ENCODE measurements around the gene SVOPL.

The SVOPL gene

DNA sequence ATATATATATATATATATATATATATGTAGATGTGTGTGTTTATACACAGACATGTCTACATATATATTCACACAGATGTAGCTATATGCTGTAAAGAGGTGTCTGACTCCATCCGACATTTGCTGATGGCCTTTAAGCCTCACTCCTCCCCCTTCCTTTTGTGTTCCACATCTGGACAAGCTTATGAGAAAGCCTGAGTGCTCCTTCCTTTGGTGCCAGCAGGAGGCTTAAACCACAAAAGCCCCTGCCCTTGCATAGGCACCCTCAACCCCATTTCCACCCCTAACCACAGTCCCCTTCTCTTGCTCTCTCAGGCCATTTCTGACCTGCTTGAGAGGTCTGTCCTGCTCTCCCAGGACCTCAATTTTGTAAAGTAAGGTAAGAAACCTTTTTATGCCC is 98.7 kb downstream of the SVOPL start:
- no peak for DNase-seq

DNA sequence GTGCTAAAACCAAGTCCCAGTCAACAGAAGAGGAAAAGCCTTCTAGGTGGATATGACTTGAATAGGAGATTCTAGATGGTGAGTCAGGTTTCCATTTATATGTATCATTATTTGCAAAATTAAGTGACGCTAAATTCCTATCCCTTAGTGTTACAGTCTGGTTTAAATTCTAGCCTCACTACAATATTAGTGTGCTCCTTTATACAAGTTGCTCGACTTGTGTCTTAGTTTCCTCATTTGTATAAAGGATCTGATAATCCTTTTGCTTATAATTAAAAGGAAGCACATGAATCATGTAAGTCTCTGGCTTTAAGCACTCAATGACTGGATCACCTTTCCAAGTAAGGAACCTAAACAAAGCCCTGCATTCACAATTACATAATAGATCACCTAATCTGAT is 105.7 kb downstream of the SVOPL start:
- DNase-seq = no peak

DNA sequence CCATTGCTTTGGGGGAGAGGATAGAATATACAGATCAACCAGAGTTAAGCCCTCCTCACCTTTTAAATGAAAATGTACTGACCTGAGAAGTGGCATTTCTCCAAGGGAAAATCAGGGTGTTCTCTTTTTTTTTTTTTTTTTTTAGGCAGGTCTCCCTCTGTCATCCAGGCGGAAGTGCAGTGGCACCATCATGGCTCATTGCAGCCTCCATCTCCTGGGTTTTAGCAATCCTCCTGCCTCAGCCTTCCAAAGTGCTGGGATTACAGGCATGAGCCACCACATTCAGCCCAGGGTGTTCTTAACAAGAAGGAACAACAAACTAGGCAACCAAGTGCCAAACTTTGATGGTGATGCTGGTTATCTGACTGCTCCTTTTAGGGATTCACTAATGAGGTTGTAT is 111.0 kb downstream of the SVOPL start:
- no peak for DNase-seq

DNA sequence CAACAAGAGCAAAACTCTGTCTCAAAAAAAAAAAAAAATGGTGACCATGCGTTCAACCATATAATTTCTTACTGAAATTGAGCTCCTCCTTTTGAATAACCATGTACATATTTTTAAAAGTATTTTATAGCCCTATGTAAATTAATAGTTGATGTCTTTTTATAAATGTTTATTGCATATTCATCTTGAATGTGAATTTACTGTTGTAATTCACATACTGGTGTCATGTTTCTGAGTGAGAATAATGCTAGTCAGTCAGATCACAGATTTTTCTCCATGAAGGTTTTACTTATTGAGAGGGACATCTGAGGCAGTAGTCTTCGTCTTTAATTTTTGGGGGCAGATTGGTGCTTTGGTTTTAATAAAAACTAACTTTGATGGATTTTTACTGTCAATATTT is 112.2 kb downstream of the SVOPL start:
- no peak for DNase-seq

DNA sequence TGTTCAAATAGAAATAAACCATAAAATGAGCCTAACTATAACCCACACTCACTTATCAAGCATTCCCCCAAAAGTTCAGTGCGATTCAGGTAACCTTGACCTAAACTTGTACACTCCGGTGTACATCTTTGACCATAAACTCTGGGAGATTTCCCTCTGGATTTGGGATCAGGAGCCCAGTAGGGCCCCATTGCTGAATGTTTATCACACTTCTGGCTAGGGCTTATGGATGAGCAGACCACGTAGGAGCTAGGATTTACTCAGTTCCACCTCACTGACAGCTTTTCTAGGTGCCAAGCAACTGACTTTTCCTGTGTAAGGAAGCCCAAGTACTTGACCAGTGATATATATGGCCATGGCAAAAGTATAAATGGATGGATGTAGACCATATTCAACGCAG is 113.7 kb downstream of the SVOPL start:
- DNase-seq = no peak

DNA sequence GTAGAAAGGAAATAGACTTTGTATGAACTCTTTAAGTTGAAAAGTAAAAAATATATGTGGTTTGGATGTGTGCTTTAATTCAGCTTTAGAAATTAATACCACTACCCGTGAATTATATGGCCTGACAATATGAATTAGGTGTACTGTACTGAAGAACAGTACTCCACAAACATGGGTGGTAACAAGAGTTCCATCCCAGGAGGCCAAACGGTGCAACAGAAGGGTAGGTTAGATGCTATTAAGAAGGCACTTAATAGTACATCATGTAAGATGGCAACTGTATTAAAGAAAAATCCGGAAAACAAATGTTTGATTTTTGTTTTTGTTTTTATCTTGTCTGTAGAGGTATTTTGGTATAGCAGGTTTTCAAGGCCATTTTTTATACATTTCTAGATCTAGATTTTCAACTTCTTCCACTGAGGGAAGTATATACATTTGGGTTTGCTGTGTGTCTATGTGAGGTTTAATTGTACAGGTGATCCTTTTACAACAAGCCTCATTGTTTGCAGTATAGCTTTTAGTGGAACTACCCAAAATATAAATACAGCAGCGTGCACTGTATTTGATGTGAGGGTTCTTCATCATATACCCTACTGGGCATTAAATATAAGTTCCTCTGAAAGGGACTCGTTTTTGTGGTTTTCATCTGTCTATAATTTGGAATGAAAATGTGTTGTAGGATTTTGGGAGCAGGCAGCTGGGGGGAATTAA is 115.7 kb downstream of the SVOPL start:
- no peak for DNase-seq

DNA sequence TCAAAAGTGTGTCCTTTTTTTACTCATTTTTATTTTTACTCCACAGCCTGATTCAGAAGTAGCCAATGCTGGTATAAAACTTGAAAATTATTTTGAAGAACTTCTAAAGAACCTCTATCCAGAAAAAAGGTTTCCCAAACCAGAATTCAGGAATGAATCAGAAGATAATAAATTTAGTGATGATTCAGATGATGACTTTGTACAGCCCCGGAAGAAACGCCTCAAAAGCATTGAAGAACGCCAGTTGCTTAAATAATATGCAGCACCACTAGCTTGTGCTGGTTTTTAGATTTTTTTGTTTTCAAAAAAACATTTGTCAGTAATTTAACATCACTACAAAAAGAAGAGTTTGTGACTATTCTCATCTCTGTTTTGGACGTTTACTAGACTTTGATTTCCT is 116.5 kb downstream of the SVOPL start:
- DNase-seq = no peak

DNA sequence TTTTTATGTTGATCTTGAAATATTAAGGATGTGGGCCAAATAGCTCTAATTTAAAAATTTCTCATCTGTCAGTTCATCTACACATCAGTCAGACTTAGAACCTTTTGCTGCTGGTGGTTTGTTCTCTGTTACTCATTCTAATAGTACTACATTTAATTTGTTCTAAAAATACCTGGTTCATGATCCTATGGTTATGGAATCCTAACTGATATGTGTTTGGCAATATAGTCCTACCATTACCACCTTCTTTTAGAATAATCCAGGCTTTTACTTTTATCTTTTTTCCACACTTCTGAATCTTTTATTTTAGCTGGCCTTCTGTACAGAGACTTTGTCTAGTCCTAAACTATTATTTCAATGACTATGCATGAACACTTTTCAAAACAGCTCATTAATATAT is 116.9 kb downstream of the SVOPL start:
- no peak for DNase-seq

DNA sequence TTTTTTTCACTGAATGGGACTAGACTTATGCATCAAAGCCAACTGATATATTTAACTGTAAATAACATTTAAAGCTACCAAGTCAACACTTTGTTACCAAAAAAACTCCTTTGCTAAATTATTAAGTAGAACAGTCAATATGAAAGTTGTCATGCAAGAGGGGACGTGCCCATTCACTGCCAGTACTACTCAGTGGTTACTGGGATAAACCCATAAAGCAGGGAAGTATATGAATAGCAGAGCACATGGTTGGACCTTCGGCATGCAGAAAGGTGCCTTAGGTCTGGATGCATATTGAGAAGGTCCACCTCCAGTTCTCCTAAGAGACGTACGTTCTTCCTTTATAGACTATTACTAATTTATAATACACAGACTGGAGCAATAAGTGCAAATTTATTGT is 120.1 kb downstream of the SVOPL start:
- DNase-seq = no peak

DNA sequence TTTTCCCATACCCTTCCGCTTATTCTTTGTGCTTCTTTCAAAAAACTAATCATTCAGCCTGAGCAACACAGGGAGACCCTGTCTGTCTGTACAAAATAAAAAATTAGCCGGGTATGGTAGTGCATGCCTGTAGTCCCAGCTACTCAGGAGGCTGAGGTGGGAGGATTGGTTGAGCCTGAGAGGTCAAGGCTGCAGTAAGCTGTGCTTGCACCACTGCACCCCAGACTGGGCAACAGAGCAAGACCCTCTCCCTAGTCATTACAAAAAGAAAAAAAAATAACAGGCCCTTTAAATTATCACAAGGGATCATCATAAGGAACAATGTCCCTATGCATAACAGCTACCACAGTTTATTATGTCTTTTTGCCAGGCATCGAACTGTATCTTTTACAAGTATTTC is 121.5 kb downstream of the SVOPL start:
- no peak for DNase-seq

DNA sequence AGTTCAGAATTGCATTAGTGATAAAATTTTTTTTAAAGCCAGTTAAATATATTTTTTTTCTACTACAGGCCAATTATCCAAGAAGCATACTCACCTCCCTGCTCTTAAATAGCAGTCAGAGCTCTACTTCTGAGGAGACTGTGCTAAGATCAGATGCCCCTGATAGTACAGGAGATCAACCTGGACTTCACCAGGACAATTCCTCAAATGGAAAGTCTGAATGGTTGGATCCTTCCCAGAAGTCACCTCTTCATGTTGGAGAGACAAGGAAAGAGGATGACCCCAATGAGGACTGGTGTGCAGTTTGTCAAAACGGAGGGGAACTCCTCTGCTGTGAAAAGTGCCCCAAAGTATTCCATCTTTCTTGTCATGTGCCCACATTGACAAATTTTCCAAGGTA is 122.0 kb downstream of the SVOPL start:
- no peak for DNase-seq

DNA sequence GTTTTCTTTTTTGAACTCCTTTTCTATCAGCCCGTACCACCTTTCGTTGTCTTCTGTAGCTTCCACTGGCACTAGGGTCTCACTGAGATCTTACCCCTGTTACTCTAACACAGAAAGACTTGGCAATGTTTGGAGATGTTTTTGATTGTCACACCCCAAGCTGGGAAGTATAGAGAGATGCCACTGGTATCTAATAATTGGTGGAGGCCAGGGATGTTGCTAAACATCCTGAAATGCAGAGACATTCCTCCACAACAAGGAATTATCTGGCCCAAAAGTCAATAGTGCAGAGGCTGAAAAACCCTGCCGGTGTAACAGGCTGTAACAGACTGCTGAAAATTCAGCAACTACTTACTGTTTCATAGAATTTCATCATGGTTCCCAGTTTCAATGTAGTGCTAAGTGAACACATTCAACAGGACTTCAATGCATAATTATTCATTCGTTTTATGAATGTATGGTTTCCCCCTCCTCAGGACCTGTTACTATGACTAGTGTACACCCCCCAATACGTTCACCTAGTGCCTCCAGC is 125.2 kb downstream of the SVOPL start:
- DNase-seq = no peak

DNA sequence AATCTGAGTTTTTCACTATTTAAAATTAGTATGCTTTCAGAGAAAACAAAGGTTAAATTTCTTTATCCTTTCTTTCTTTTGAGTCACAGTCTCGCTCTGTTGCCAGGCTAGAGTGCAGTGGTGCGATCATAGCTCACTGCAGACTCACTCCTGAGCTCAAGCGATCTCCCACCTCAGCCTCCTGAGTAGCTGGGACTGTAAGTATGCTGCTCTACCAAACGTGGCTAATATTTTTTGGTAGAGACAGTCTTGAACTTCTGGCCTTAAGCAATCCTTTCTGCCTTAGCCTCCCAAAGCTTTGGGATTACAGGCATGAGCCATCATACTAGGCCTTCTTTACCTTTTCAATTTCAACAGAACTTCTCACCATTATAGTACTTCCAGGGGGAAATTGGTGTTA is 127.4 kb downstream of the SVOPL start:
- no peak for DNase-seq

DNA sequence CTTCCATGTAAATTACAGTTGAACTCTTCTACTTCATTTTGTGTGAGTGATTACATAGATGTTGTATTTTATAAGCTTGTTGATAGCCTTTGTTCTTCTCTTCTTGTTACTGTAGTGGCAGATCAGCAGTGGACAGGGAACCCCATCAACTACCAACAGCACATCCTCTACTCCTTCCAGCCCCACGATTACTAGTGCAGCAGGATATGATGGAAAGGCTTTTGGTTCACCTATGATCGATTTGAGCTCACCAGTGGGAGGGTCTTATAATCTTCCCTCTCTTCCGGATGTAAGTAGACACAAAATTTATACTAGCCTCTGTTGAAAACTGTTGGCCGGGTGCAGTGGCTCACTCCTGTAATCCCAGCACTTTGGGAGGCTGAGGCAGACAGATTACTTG is 130.4 kb downstream of the SVOPL start:
- no peak for DNase-seq

DNA sequence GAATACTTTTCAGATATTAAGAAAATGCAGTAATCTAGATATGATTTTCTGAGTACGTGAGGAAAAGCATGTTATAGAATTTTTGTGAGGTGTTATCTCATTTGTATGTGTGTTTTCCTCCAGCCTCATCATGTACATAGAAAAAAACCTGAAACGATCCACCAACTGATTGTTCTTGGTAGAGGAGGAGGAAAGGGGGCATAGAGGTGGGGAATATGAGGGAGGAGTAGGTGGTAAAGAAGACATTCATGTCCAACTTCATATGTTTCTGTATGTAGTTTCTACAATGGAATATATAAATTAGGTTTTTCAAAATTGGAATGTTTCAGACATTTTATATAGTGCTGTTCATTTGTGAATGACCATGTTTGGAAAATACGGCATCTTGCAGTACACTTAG is 131.7 kb downstream of the SVOPL start:
- no peak for DNase-seq

DNA sequence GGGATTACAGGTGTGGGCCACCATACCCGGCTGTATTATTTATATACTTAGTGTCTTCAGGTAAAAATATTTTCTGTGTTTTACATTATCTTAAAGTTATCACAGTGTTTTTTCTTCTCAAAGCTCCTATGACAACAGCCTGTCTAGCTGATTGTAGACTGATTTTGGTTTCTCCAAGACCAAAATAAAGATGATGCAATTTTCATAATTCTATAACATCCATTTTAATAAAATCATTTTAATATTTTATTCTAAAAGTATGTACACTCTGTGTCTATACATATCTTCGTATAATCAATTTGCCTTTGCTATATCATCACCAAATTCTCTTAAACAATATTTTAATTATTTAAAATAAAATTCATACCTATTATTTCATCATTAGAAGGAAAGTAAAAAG is 132.5 kb downstream of the SVOPL start:
- no peak for DNase-seq

DNA sequence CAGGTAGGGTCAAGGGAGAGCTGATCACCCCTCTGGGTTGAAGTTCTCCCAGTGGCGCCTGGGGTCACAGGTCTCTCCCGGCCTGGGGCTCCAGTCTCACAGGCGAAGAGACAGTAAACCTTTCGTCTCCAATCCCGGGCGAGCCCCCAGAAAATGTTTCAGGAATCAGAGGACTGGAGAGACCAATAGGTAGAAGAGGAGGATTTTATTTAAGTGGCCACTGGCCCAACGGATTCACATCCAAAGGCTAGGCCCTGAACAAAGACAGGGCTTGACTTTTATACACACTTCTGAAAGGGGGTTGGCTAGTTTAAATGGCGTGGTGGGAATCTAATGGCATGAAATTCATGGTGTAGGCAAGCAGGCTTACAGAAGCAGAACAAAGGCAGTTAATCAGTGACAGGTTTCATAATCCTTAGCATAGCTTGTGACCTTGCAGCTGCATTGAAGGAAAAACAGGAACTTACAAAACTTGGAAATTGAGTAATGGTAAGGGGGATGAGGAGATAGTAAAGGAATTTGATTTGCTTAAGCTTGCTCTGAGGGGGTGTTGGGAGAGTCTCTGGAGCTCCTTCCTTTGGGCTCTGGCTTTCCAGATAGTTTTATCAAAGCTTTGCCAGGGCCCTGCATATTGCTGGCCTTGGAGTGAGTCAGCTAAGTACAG is 135.6 kb downstream of the SVOPL start:
- no peak for DNase-seq

DNA sequence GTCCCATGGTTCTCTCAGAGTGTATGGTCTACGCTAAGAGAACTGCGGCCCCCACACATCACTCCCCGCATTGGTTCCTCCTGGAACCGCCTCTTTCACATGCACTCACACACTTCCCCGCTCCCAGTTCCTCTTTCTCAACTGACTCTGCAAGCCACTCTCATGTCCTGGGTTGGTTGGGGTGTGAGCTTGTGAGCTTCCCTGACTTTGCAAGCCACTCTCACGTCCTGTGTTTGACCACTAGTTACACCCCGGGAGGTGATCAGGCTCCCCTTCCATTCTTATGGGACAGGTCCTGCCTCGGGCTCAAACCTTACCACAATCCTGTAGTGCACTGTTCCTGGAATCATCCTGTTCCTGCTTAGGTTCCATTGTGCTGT is 136.1 kb downstream of the SVOPL start:
- DNase-seq = no peak

DNA sequence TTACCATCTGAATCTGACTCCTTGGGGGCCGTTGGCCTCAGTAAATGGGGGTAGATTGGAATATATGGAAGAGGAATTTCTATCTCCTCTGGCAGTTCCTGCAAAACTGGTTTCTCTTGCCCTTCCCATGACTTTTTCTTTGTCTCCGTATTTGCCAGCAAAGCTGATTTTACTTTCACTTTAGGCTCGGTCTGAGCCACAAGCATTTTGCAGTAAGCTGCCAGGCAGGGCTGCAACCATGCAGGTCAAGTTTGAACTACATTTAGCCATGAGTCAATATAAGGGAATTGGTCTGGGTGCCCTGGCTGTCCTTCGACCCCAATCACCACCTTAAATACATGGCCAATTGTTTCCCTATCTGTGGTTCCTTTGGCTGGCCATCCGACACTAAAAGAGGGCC is 136.8 kb downstream of the SVOPL start:
- no peak for DNase-seq

DNA sequence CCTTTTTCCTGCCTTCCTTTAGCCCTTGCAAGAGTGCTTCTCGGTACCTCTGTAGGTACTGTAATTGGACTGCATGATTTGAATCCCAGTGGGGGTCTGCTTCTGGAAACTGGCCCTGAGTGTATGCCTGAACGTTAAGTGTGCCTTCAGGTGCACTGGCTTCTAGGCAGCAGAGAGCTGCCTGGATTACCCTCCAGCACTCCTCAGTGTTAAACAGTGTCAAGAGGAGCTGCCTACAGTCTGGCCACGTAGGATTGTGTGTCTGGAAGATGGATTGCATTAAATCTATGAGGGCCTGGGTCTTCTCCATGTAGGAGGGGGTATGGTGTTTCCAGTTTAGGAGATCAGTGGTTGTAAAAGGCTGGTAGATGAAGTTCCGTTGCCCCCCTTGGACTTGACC is 137.4 kb downstream of the SVOPL start:
- DNase-seq = no peak

DNA sequence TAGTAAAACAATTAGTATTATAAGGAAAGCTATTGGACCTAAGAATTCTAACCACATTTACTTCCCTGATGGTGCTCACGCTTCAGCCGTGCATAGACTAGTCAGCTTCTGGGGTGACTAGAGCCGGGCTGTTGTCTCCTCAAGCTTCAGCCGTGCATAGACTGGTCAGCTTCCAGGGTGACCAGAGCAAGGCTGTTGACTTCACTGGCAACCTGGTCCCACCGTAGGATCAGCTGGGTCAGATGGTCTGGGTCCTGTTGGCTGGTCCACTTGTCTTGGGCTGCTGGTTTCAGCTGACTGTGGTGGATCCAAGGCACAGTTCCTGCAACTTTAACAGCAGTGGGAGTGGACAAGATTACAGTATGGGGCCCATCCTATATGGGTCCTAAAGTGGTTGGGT is 141.7 kb downstream of the SVOPL start:
- no peak for DNase-seq

DNA sequence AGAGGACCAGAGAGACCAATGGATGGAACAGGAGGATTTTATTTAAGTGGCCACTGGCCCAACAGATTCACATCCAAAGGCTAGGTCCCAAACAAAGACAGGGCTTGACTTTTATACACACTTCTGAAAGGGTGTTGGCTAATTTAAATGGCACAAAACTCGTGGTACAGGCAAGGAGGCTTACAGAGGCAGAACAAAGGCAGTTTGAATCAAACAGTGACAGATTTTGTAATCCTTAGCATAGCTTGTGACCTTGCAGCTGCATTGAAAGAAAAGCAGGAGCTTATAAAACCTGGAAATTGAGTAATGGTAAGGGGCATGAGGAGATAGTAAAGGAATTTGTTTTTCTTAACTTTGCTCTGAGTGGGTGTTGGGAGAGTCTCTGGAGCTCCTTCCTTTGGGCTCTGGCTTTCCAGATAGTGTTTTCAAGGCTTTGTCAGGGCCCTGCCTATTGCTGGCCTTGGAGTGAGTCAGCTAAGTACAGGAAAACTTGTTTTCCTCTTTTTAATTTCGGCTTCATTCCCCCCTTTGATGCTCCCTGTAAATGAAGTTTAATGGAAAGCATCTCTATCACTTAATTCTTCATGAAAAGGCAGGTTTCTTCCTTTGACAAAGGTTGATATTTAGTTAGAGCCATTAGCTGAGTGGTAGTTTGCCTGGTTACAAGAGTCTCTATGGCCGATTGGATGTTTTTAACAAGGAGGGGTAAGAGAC is 144.2 kb downstream of the SVOPL start:
- no peak for DNase-seq

DNA sequence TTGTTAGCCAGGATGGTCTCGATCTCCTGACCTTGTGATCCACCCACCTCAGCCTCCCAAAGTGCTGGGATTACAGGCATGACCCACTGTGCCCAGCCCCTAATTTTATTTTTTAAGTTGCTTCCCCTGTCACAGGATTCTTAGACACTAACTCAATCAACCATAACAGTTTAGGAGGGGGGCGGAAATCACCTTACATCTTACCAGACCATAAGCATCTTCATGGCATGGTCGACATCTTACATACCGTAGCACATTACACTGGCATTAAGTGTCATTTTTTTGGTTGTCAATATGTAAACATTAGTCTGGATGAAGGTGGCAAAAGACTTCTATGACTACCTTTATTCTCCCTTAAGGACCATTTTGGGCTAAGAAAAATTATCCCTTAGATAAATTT is 145.5 kb downstream of the SVOPL start:
- no peak for DNase-seq

DNA sequence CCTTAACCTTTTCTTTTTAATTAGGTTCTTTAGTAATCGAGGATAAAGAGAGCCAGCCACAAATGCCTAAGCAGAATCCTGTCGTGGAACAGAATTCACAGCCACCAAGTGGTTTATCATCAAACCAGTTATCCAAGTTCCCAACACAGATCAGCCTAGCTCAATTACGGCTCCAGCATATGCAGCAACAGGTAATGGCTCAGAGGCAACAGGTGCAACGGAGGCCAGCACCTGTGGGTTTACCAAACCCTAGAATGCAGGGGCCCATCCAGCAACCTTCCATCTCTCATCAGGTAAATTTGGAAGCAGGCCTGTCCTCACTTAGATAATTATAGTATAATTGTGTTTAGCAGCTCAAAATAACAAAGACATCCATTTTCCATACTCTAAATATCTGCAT is 146.5 kb downstream of the SVOPL start:
- no peak for DNase-seq
